NT2/D1 (cell line): Measurements from ENCODE around the gene ZNRF1.

Source experiments
- DNase-seq: peaks from one replicate; pipeline ENCODE4 v3.0.0-alpha.2; 2011; ENCODE audit warnings: low read depth, low spot score
- H3K27me3 ChIP-seq: 2 replicates; pipeline ENCODE4 v1.6.0; 2011; ENCODE audit warnings: mild to moderate bottlenecking; ENCODE audit not compliant: insufficient read length, insufficient read depth
- H3K36me3 ChIP-seq: 2 replicates; pipeline ENCODE4 v1.6.1; 2011; ENCODE audit warnings: mild to moderate bottlenecking, low read length, mixed read lengths; ENCODE audit not compliant: insufficient read depth, insufficient read length
- H3K4me1 ChIP-seq: 2 replicates; pipeline ENCODE4 v1.5.1; 2011; ENCODE audit not compliant: insufficient read depth, insufficient read length
- H3K4me3 ChIP-seq: 2 replicates; pipeline ENCODE4 v1.5.1; 2011; ENCODE audit warnings: low read depth; ENCODE audit not compliant: insufficient read length
- H3K9ac ChIP-seq: 2 replicates; pipeline ENCODE4 v1.6.0; 2011; ENCODE audit warnings: low read depth; ENCODE audit not compliant: insufficient read length
- H3K9me3 ChIP-seq: 2 replicates; pipeline ENCODE4 v1.5.1; 2011; ENCODE audit warnings: mild to moderate bottlenecking, low read length; ENCODE audit not compliant: insufficient read depth
- SUZ12 ChIP-seq: IDR thresholded peaks from 2 replicates; pipeline ENCODE4 v1.6.1; 2011; ENCODE audit not compliant: insufficient read length, insufficient read depth; ENCODE audit errors: extremely low read depth
- YY1 ChIP-seq: IDR thresholded peaks from 2 replicates; pipeline ENCODE4 v1.6.1; 2011; ENCODE audit not compliant: insufficient read length, insufficient read depth
- ZNF274 ChIP-seq: IDR thresholded peaks from 2 replicates; pipeline ENCODE4 v1.6.1; 2011; ENCODE audit warnings: mild to moderate bottlenecking, low read depth, low read length

ZNRF1 gene

GRCh38 chr16:75066861-75067447 is 68.1 kb downstream of the ZNRF1 start:
- DNase-seq, result no peak
- no peak for TF ChIP-seq YY1
- no peak for TF ChIP-seq SUZ12
- no peak for TF ChIP-seq ZNF274
- Histone ChIP-seq H3K36me3 (no peaks in the 10 kb centered on the region), H3K27me3 (no peaks in the 10 kb centered on the region), H3K4me1 (peaks cover 5% of the 10 kb centered on the region), H3K9ac (no peak overlapping the region), H3K4me3 (no peak overlapping the region), H3K9me3 (peaks cover 4% of the 10 kb centered on the region; the same call in 1 of the 2 replicates)

- Histone ChIP-seq H3K4me3 (no peak overlapping the region), H3K4me1 (peaks cover 7% of the 10 kb centered on the region), H3K36me3 (no peaks in the 10 kb centered on the region), H3K9me3 (peaks cover 4% of the 10 kb centered on the region; the same call in 1 of the 2 replicates), H3K27me3 (no peaks in the 10 kb centered on the region), H3K9ac (no peak overlapping the region)
- DNase-seq, result no peak
- TF ChIP-seq SUZ12 (no peak), ZNF274 (no peak)
Measured at GRCh38 chr16:75068085-75069031, 69.5 kb downstream of the ZNRF1 start.

- no peaks in the 10 kb centered on the region for H3K9me3 ChIP-seq
- no peak for DNase-seq
- H3K4me3 ChIP-seq, result no peak overlapping the region
- no peaks in the 10 kb centered on the region for H3K36me3 ChIP-seq
- no peaks in the 10 kb centered on the region for H3K27me3 ChIP-seq
- no peak for TF ChIP-seq SUZ12
- no peak for TF ChIP-seq YY1
- no peak for TF ChIP-seq ZNF274
- peaks cover 10% of the 10 kb centered on the region for H3K4me1 ChIP-seq
- no peak overlapping the region for H3K9ac ChIP-seq
Measured at GRCh38 chr16:75070012-75070841, 71.4 kb downstream of the ZNRF1 start.

- no peak for TF ChIP-seq YY1
- no peak for TF ChIP-seq SUZ12
- no peak for TF ChIP-seq ZNF274
- peaks cover 10% of the 10 kb centered on the region for H3K4me1 ChIP-seq
- H3K27me3 ChIP-seq, result no peaks in the 10 kb centered on the region
- no peaks in the 10 kb centered on the region for H3K9me3 ChIP-seq
- no peaks in the 10 kb centered on the region for H3K36me3 ChIP-seq
- H3K4me3 ChIP-seq, result no peak overlapping the region
- no peak for DNase-seq
- H3K9ac ChIP-seq, result no peak overlapping the region
Measured at GRCh38 chr16:75071621-75072020, 72.8 kb downstream of the ZNRF1 start.

GRCh38 chr16:75072239-75072947 is 73.6 kb downstream of the ZNRF1 start:
- peaks cover 10% of the 10 kb centered on the region for H3K4me1 ChIP-seq
- TF ChIP-seq ZNF274 (no peak), YY1 (no peak), SUZ12 (no peak)
- H3K9ac ChIP-seq, result no peak overlapping the region

GRCh38 chr16:75073545-75074303 is 74.9 kb downstream of the ZNRF1 start:
- no peak for DNase-seq
- no peak overlapping the region for H3K9ac ChIP-seq
- TF ChIP-seq SUZ12, result no peak
- TF ChIP-seq ZNF274, result no peak
- no peak for TF ChIP-seq YY1

More at GRCh38 chr16:75072239-75072947, 73.6 kb downstream of the ZNRF1 start:
- no peaks in the 10 kb centered on the region for H3K9me3 ChIP-seq
- H3K36me3 ChIP-seq, result no peaks in the 10 kb centered on the region
- no peak for DNase-seq
- no peaks in the 10 kb centered on the region for H3K27me3 ChIP-seq
- no peak overlapping the region for H3K4me3 ChIP-seq

More at GRCh38 chr16:75073545-75074303, 74.9 kb downstream of the ZNRF1 start:
- no peak overlapping the region for H3K4me3 ChIP-seq
- peaks cover 10% of the 10 kb centered on the region for H3K4me1 ChIP-seq
- H3K27me3 ChIP-seq, result no peaks in the 10 kb centered on the region
- no peaks in the 10 kb centered on the region for H3K36me3 ChIP-seq
- no peaks in the 10 kb centered on the region for H3K9me3 ChIP-seq
